Astrocyte of the spinal cord (primary cell): ENCODE measurements around the gene ZNF407.

Experiments used
- DNase-seq: peaks from one replicate; pipeline ENCODE4 v3.0.0; 2011; ENCODE audit warnings: low read depth, low spot score
- H3K4me3 ChIP-seq: 2 replicates; pipeline ENCODE4 v1.5.1; 2011; ENCODE audit warnings: low read depth, mild to moderate bottlenecking, low read length, moderate library complexity
- in situ Hi-C: cut with HindIII; loops from 2 replicates; pipeline ENCODE4 v1.10.0; 2017; ENCODE audit warnings: low sequenced_read_pairs
- TF ChIP-seq, protein P1 (sequence below): IDR thresholded peaks from 2 replicates; pipeline ENCODE4 v1.5.1; 2012; ENCODE audit warnings: low read depth, mild to moderate bottlenecking, low read length, inconsistent platforms

The ZNF407 gene

DNA sequence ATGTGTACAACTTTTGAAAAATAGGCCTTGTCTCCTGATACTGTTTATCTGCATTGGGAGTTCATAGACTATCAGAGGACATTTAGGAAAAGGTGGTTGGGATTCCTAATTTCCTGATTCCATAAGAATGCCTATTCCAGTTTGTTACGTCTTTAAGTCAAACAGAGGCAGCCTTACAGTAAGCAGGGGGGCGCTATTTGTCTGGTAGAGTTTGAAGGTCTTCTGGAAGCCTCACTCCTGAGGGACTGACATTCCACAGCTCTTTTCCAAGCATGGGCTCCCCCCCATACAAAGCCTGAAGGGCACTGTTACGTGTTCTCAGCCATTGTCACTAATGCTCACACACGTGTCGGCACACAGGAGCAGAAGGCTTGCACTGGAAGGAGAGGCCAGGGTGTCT is 456.9 kb downstream of the ZNF407 start:
- in situ Hi-C loops, result no loop called here
- no peak overlapping the region for H3K4me3 ChIP-seq
- no peak for DNase-seq
- TF ChIP-seq, protein P1, sequence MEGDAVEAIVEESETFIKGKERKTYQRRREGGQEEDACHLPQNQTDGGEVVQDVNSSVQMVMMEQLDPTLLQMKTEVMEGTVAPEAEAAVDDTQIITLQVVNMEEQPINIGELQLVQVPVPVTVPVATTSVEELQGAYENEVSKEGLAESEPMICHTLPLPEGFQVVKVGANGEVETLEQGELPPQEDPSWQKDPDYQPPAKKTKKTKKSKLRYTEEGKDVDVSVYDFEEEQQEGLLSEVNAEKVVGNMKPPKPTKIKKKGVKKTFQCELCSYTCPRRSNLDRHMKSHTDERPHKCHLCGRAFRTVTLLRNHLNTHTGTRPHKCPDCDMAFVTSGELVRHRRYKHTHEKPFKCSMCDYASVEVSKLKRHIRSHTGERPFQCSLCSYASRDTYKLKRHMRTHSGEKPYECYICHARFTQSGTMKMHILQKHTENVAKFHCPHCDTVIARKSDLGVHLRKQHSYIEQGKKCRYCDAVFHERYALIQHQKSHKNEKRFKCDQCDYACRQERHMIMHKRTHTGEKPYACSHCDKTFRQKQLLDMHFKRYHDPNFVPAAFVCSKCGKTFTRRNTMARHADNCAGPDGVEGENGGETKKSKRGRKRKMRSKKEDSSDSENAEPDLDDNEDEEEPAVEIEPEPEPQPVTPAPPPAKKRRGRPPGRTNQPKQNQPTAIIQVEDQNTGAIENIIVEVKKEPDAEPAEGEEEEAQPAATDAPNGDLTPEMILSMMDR, result no peak

DNA sequence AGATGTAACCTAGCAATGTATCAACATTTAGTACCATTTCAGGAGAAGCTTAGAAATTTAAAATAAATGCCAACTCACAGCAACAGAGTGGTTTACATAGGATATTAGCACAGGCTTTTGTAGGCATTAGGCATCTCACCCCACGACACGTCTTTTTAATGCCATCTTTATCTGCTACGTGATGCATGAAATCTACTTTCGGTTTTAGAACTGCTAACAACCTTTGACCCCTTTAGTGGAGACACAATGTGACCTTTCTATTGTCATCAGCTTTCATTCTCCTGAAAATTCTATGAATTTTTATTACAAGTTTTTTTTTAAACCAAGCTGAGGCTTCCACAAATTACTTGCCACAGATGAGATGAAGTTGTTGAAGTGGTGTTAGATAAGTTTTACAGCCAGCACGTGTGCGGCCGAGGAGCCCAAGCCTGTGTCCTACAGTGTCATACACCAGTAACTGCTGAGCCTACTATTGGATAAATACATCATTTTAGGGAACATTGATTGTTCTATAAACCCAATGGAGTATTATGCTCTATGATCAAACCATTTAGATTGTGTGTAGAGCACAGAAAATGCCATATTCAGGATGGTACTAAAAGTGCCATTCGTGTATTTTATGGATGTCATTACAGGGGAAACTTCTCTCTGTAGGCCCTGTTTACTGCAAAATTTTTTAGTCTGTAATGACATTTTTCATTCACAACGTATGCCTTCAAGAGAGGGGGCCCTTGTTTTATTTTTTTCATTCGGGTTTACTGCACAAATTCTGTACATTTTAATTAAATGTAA is 459.7 kb downstream of the ZNF407 start:
- in situ Hi-C loops, result no loop called here
- no peak for DNase-seq
- no peak overlapping the region for H3K4me3 ChIP-seq
- TF ChIP-seq, protein P1, result no peak

DNA sequence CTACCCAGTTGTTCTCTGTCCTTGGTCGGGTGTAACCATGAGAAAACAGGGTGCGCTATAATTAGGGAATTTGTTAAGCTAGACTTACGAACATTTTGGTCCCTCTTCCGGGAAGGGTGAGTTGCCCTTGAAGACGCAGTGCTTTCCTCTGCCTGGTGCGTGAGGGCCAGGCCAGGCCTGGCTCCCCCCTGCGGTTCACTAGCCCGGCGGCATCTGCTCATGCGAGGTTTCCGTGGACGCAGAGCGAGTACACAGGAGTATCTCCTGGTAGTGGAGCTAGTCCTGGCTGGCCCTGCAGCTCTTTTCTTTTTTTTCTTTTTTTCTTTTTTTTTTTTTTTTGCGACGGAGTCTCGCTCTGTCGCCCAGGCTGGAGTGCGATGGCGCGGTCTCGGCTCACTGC is 462.5 kb downstream of the ZNF407 start:
- no peak for DNase-seq
- in situ Hi-C loops, result no loop called here
- TF ChIP-seq, protein P1, result no peak
- H3K4me3 ChIP-seq, result no peak overlapping the region

DNA sequence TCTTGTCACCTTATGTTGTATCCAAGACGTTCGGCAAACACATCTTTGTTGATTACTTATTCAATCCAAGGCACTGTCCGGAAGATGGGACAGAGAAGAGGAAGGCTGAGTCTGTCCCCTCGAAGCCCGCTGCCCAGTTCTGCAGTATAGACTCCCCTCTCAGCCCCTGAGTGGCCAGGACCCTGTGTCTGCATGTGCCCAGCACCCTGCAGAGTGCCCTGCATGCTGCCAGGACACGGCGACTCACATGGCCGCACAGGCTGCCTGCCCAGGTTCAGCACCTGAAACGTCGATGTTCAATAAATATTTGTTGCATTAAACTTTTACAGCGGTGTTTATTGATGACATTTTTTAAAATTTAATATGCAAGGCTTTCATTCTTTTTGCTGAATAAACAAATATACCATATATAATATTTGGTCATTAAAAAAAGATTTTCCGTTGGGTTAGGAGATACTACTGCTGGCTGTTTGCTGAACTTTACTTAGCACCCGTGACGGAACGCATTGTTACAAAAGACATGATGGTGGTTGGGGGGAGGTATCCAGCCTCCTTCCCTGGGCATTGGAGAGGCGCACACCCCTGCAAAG is 464.7 kb downstream of the ZNF407 start:
- in situ Hi-C loops, result no loop called here

DNA sequence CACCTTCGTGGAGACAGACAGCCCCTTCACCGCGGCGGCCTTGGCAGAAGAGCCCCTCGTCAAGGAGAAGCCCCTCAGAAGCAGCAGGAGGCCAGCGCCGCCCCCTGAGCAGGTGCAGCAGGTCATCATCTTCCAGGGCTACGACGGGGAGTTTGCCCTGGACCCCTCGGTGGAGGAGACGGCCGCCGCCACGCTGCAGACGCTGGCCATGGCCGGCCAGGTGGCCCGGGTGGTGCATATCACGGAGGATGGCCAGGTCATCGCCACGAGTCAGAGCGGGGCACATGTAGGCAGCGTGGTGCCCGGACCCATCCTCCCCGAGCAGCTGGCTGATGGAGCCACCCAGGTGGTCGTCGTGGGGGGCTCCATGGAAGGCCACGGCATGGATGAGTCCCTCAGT is 465.5 kb downstream of the ZNF407 start:
- H3K4me3 ChIP-seq, result no peak overlapping the region
- in situ Hi-C loops, result no loop called here
- DNase-seq, result no peak
- TF ChIP-seq, protein P1, result no peak

More for the DNA sequence above, 464.7 kb downstream of the ZNF407 start:
- DNase-seq, result no peak
- TF ChIP-seq, protein P1, result no peak
- no peak overlapping the region for H3K4me3 ChIP-seq

DNA sequence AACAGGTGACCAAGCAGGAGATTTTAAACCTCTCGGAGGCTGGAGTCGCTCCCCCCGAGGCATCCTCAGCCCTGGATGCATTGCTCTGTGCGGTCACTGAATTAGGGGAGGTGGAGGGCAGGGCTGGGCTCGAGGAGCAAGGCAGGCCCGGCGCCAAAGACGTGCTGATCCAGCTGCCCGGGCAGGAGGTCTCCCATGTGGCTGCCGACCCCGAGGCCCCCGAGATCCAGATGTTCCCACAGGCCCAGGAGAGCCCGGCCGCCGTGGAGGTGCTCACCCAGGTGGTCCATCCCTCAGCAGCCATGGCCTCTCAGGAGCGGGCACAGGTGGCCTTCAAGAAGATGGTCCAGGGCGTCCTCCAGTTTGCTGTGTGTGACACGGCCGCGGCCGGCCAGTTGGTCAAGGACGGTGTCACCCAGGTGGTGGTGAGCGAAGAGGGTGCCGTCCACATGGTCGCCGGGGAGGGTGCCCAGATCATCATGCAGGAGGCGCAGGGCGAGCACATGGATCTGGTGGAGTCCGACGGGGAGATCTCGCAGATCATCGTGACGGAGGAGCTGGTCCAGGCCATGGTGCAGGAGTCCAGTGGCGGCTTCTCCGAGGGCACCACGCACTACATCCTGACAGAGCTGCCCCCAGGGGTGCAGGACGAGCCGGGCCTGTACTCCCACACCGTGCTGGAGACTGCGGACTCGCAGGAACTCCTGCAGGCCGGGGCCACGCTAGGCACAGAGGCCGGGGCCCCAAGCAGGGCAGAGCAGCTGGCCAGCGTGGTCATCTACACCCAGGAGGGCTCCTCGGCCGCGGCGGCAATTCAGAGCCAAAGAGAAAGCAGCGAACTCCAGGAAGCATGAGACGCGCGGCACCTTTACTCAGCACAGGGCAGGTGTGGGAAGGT is 466.2 kb downstream of the ZNF407 start:
- no peak overlapping the region for H3K4me3 ChIP-seq
- DNase-seq, result no peak
- TF ChIP-seq, protein P1, result no peak
- in situ Hi-C loops, result no loop called here
